ENCODE measurements around the gene IL13. TPM values are rescaled to one million over a fixed set of nuclear protein-coding genes. Genes with fewer than 3 reads are reported as not detected.

Gene IL13
- total RNA-seq, 1 experiment from 2014 or later: not detected

- no peak overlapping the region for H3K4me2 ChIP-seq (ENCODE audit: insufficient read depth, insufficient read length, low read length)
- no peak overlapping the region for H2AFZ ChIP-seq (ENCODE audit: low read length)
- no peaks in the 10 kb centered on the region for H4K20me1 ChIP-seq (ENCODE audit: control insufficient read depth, insufficient read depth, insufficient read length)
- no CpG with 5 or more reads among the region's 4 CpGs for WGBS (ENCODE audit: extremely low coverage, insufficient read length, low lambda C conversion rate)
- H2BK12ac ChIP-seq (ENCODE audit: insufficient read length, low read depth, low read length): no peak overlapping the region
- H4K8ac ChIP-seq (replicated peaks; ENCODE audit: insufficient read length, low read depth, low read length): no peak overlapping the region
- no peak for TF ChIP-seq CTCF (conservative IDR thresholded peaks at IDR 0.05)
- no peak overlapping the region for H3K9ac ChIP-seq (ENCODE audit: extremely low read depth, insufficient read length, low read length)
- H3K56ac ChIP-seq (ENCODE audit: insufficient read length, low read depth, low read length): no peak overlapping the region
- no peaks in the 10 kb centered on the region for H3K4me1 ChIP-seq (ENCODE audit: insufficient read depth, low read length)
- Mint-ChIP-seq H3K27me3 (ENCODE audit: low read depth) (no peaks in the 10 kb centered on the region), H3K9me3 (no peaks in the 10 kb centered on the region), H3K36me3 (ENCODE audit: insufficient read depth in 1 of 3, low read depth in 3 of 3) (peaks cover 3 to 24% (median 20%) of the 10 kb centered on the region in 3 experiments), H3K4me3 (no peak overlapping the region), H3K27ac (no peak overlapping the region), H3K4me1 (no peaks in the 10 kb centered on the region)
- H3K18ac ChIP-seq (ENCODE audit: insufficient read length, low read depth, low read length): no peak overlapping the region
- H2BK5ac ChIP-seq (ENCODE audit: insufficient read length, low read length): no peak overlapping the region
- no peak overlapping the region for H3K27ac ChIP-seq (ENCODE audit: insufficient read length, low read depth, low read length)
- no peak overlapping the region for H4K91ac ChIP-seq (ENCODE audit: insufficient read length, low read depth, low read length)
- no peak overlapping the region for H3K4ac ChIP-seq (ENCODE audit: low read depth, low read length)
- no peaks in the 10 kb centered on the region for H3K23me2 ChIP-seq (ENCODE audit: insufficient read length, low read depth, low read length, poor library complexity, severe bottlenecking)
- H3K27me3 ChIP-seq (ENCODE audit: insufficient read depth, low read length): no peaks in the 10 kb centered on the region
- H3K9me3 ChIP-seq (ENCODE audit: control insufficient read depth, low read depth, low read length): no peaks in the 10 kb centered on the region
- DNase-seq: no peak
- no peak overlapping the region for H2BK15ac ChIP-seq (ENCODE audit: low read depth, low read length)
- H3T11ph ChIP-seq (ENCODE audit: low read length): no peak overlapping the region
- no peak overlapping the region for H2BK20ac ChIP-seq (ENCODE audit: low read depth, low read length, poor library complexity, severe bottlenecking)
- H3K23ac ChIP-seq (ENCODE audit: insufficient read length, low read depth, low read length): no peak overlapping the region
- H2AK5ac ChIP-seq (ENCODE audit: insufficient read length, low read length): no peak overlapping the region
- H3K79me1 ChIP-seq (ENCODE audit: insufficient read depth, low read depth, low read length, poor library complexity, severe bottlenecking): no peaks in the 10 kb centered on the region
- no peaks in the 10 kb centered on the region for H3K79me2 ChIP-seq (ENCODE audit: insufficient read depth, low read length)
- no peak overlapping the region for H2BK120ac ChIP-seq (ENCODE audit: low read depth, low read length, poor library complexity, severe bottlenecking)
- no peak overlapping the region for H4K5ac ChIP-seq (ENCODE audit: insufficient read length, low read depth, low read length)
- no peak overlapping the region for H3K14ac ChIP-seq (ENCODE audit: insufficient read depth, low read length)
Observed at GRCh38 chr5:132695956-132696355, 38.0 kb downstream of the IL13 start.

All from H9 (cell line).